Left renal cortex interstitium (tissue), 4 donors: ENCODE data around the gene CX3CL1. TPM values are rescaled to one million over a fixed set of nuclear protein-coding genes. Genes with fewer than 3 reads are reported as not detected.
"Not testable (repeated sequence)": the region's sequence is repeated elsewhere in the genome, so short reads cannot be mapped to it uniquely, and the experiment has no call there.

Source experiments
- DNase-seq, 4 donors: peaks; one replicate each; pipeline ENCODE4 v3.0.0-alpha.2; 2013; ENCODE audit warnings: low read depth in 4 of 4, low spot score in 2 of 4, missing footprints in 1 of 4
- polyA plus RNA-seq, 4 donors: library from polyadenylated mRNA; unstranded; fragments of 120-200 nt; gene quantifications; one replicate each; pipeline ENCODE4 v1.2.1, GENCODE V29; 2013; ENCODE audit not compliant: insufficient read length in 4 of 4

Gene CX3CL1
- polyA plus RNA-seq, 4 donors, result 24.6 to 48.4 (median 31.7) TPM

GRCh38 chr16:57356547-57356946, 15.7 kb upstream of the CX3CL1 start:
- no peak for DNase-seq

GRCh38 chr16:57357330-57358085, 14.8 kb upstream of the CX3CL1 start:
- no peak for DNase-seq

GRCh38 chr16:57358086-57358420, 14.2 kb upstream of the CX3CL1 start:
- no peak for DNase-seq

- DNase-seq, result no peak
These were observed 13.7 kb upstream of the CX3CL1 start, which contains the start of gene CCL22 for GRCh38 chr16:57358527-57359095. Gene CCL22 (plus strand): TSS chr16:57358783. CDS start chr16:57358817, 34 bp downstream.

- DNase-seq, result no peak
These were observed 11.9 kb upstream of the CX3CL1 start for GRCh38 chr16:57360321-57360935.

GRCh38 chr16:57361404-57361803, 10.9 kb upstream of the CX3CL1 start:
- no peak for DNase-seq

- no peak for DNase-seq
These were observed 8.1 kb upstream of the CX3CL1 start for GRCh38 chr16:57364143-57364542.

- no peak for DNase-seq
These were observed 5.7 kb upstream of the CX3CL1 start for GRCh38 chr16:57366544-57367040.

- no peak for DNase-seq
These were observed 5.1 kb upstream of the CX3CL1 start for GRCh38 chr16:57367116-57367752.

GRCh38 chr16:57371494-57372371, 557 bp upstream of the CX3CL1 start:
- DNase-seq, result no peak

GRCh38 chr16:57373117-57373947, 1.0 kb downstream of the CX3CL1 start:
- DNase-seq, result no peak

- DNase-seq, result no peak
These were observed 1.8 kb downstream of the CX3CL1 start for GRCh38 chr16:57374067-57374534.

GRCh38 chr16:57374925-57375465, 2.7 kb downstream of the CX3CL1 start:
- DNase-seq, result not testable (repeated sequence)

GRCh38 chr16:57376313-57376818, 4.1 kb downstream of the CX3CL1 start:
- DNase-seq, result no peak

GRCh38 chr16:57377080-57377841, 5.0 kb downstream of the CX3CL1 start:
- DNase-seq, result no peak

- no peak for DNase-seq
These were observed 7.3 kb downstream of the CX3CL1 start for GRCh38 chr16:57379579-57379978.

- DNase-seq, result no peak
These were observed 8.6 kb downstream of the CX3CL1 start for GRCh38 chr16:57380671-57381462.
